GM12878 (cell line): ENCODE data around the gene PGAP3.

Source experiments
- EGR1 ChIP-seq, 2 experiments: IDR thresholded peaks; 1 replicate in 1 of 2; 2 replicates in 1 of 2; pipeline ENCODE4 v1.6.1; 2011 to 2012; ENCODE audit warnings: low read depth in 2 of 2, low read length in 2 of 2, borderline replicate concordance in 1 of 2, mild to moderate bottlenecking in 1 of 2, moderate library complexity in 1 of 2
- EP300 ChIP-seq, 2 experiments: fragments of 150-350 bp in 1 of 2; IDR thresholded peaks; 2 replicates each; pipeline ENCODE4 v1.6.1; 2011 to 2012; ENCODE audit warnings: low read depth in 2 of 2, low read length in 2 of 2, borderline replicate concordance in 1 of 2, improper control_type of control experiment in 1 of 2, inconsistent platforms in 1 of 2; ENCODE audit not compliant: control insufficient read depth in 1 of 2
- JUNB ChIP-seq: IDR thresholded peaks from 2 replicates; pipeline ENCODE4 v1.6.1; 2016; ENCODE audit warnings: antibody characterized with exemption, mild to moderate bottlenecking
- MXI1 ChIP-seq: fragments of 150-350 bp; IDR thresholded peaks from 2 replicates; pipeline ENCODE4 v1.6.1; 2011; ENCODE audit warnings: low read depth, mild to moderate bottlenecking, inconsistent platforms, low read length, improper control_type of control experiment
- NFYB ChIP-seq: IDR thresholded peaks from 2 replicates; pipeline ENCODE4 v1.6.1; 2011; ENCODE audit warnings: low read depth, mild to moderate bottlenecking, low read length, improper control_type of control experiment, moderate library complexity; ENCODE audit not compliant: insufficient read depth
- POLR2A ChIP-seq: IDR thresholded peaks from 2 replicates; pipeline ENCODE4 v1.6.1; 2011; ENCODE audit warnings: low read depth, mild to moderate bottlenecking, low read length
- POLR2AphosphoS5 ChIP-seq: IDR thresholded peaks from 2 replicates; pipeline ENCODE4 v1.6.1; 2011; ENCODE audit warnings: mild to moderate bottlenecking, low read length, inconsistent platforms
- TF ChIP-seq, protein P1 (sequence below), 3 experiments: IDR thresholded peaks in 2 of 3; conservative IDR thresholded peaks in 1 of 3; 2 replicates each; pipeline ENCODE4 v1.5.1; 2011; ENCODE audit warnings: low read depth in 3 of 3, low read length in 3 of 3, mild to moderate bottlenecking in 3 of 3, control low read depth in 2 of 3, moderate library complexity in 2 of 3, inconsistent platforms in 1 of 3, mixed read lengths in 1 of 3; ENCODE audit not compliant: control insufficient read depth in 2 of 3, insufficient read depth in 1 of 3; ENCODE audit errors: extremely low read depth in 1 of 3
- TF ChIP-seq, protein P2 (sequence below): IDR thresholded peaks from 2 replicates; pipeline ENCODE4 v1.6.1; 2012; ENCODE audit warnings: mild to moderate bottlenecking, low read depth, low read length
- TF ChIP-seq, protein P3 (sequence below): fragments of 450-650 bp; IDR thresholded peaks from 2 replicates; pipeline ENCODE4 v1.6.1; 2018; ENCODE audit warnings: mild to moderate bottlenecking, low read depth, moderate library complexity; ENCODE audit not compliant: partially characterized antibody

DNA sequence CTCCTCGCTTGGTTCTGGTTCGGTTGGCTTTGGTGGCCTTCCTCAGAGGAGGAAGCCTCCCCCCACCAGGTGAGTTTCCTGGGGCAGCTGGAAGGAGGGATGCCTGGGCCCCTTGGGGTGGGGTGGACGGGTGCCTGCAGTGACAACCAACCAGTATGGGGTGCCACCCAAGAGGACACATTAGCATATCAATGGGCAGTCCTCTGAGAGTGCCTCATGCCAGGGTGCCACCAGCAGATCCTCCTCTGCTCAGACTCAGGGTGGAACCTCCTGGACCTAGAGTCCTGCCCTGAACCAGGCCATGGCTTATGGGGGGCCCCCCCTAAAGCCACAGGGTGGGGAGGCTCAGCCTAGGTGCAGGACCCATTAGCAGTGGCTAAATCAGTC is 58.4 kb downstream of the PGAP3 start:
- TF ChIP-seq MXI1 = no peak
- TF ChIP-seq, protein P1, sequence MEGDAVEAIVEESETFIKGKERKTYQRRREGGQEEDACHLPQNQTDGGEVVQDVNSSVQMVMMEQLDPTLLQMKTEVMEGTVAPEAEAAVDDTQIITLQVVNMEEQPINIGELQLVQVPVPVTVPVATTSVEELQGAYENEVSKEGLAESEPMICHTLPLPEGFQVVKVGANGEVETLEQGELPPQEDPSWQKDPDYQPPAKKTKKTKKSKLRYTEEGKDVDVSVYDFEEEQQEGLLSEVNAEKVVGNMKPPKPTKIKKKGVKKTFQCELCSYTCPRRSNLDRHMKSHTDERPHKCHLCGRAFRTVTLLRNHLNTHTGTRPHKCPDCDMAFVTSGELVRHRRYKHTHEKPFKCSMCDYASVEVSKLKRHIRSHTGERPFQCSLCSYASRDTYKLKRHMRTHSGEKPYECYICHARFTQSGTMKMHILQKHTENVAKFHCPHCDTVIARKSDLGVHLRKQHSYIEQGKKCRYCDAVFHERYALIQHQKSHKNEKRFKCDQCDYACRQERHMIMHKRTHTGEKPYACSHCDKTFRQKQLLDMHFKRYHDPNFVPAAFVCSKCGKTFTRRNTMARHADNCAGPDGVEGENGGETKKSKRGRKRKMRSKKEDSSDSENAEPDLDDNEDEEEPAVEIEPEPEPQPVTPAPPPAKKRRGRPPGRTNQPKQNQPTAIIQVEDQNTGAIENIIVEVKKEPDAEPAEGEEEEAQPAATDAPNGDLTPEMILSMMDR (IDR thresholded peaks at IDR 0.05 in 2 of 3, conservative IDR thresholded peaks at IDR 0.05 in 1 of 3; ENCODE audit: control insufficient read depth in 2 of 3, extremely low read depth in 1 of 3, insufficient read depth in 1 of 3, low read depth in 3 of 3, low read length in 3 of 3) = no peak
- TF ChIP-seq EGR1 (IDR thresholded peaks at IDR 0.05; ENCODE audit: borderline replicate concordance in 1 of 2, low read depth in 2 of 2, low read length in 2 of 2) = no peak
- TF ChIP-seq, protein P2, sequence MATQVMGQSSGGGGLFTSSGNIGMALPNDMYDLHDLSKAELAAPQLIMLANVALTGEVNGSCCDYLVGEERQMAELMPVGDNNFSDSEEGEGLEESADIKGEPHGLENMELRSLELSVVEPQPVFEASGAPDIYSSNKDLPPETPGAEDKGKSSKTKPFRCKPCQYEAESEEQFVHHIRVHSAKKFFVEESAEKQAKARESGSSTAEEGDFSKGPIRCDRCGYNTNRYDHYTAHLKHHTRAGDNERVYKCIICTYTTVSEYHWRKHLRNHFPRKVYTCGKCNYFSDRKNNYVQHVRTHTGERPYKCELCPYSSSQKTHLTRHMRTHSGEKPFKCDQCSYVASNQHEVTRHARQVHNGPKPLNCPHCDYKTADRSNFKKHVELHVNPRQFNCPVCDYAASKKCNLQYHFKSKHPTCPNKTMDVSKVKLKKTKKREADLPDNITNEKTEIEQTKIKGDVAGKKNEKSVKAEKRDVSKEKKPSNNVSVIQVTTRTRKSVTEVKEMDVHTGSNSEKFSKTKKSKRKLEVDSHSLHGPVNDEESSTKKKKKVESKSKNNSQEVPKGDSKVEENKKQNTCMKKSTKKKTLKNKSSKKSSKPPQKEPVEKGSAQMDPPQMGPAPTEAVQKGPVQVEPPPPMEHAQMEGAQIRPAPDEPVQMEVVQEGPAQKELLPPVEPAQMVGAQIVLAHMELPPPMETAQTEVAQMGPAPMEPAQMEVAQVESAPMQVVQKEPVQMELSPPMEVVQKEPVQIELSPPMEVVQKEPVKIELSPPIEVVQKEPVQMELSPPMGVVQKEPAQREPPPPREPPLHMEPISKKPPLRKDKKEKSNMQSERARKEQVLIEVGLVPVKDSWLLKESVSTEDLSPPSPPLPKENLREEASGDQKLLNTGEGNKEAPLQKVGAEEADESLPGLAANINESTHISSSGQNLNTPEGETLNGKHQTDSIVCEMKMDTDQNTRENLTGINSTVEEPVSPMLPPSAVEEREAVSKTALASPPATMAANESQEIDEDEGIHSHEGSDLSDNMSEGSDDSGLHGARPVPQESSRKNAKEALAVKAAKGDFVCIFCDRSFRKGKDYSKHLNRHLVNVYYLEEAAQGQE = no peak
- TF ChIP-seq EP300 (IDR thresholded peaks at IDR 0.05; ENCODE audit: borderline replicate concordance in 1 of 2, control insufficient read depth in 1 of 2, low read depth in 2 of 2, low read length in 2 of 2) = no peak
- TF ChIP-seq POLR2AphosphoS5 = no peak
- TF ChIP-seq, protein P3, sequence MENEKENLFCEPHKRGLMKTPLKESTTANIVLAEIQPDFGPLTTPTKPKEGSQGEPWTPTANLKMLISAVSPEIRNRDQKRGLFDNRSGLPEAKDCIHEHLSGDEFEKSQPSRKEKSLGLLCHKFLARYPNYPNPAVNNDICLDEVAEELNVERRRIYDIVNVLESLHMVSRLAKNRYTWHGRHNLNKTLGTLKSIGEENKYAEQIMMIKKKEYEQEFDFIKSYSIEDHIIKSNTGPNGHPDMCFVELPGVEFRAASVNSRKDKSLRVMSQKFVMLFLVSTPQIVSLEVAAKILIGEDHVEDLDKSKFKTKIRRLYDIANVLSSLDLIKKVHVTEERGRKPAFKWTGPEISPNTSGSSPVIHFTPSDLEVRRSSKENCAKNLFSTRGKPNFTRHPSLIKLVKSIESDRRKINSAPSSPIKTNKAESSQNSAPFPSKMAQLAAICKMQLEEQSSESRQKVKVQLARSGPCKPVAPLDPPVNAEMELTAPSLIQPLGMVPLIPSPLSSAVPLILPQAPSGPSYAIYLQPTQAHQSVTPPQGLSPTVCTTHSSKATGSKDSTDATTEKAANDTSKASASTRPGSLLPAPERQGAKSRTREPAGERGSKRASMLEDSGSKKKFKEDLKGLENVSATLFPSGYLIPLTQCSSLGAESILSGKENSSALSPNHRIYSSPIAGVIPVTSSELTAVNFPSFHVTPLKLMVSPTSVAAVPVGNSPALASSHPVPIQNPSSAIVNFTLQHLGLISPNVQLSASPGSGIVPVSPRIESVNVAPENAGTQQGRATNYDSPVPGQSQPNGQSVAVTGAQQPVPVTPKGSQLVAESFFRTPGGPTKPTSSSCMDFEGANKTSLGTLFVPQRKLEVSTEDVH = no peak
- no peak for TF ChIP-seq NFYB
- no peak for TF ChIP-seq JUNB
- no peak for TF ChIP-seq POLR2A
